ENCODE measurements around the gene CLSTN3.

GRCh38 chr12:7142809-7143465 lies 12.8 kb downstream of the CLSTN3 start:
- TF ChIP-seq, protein P1, sequence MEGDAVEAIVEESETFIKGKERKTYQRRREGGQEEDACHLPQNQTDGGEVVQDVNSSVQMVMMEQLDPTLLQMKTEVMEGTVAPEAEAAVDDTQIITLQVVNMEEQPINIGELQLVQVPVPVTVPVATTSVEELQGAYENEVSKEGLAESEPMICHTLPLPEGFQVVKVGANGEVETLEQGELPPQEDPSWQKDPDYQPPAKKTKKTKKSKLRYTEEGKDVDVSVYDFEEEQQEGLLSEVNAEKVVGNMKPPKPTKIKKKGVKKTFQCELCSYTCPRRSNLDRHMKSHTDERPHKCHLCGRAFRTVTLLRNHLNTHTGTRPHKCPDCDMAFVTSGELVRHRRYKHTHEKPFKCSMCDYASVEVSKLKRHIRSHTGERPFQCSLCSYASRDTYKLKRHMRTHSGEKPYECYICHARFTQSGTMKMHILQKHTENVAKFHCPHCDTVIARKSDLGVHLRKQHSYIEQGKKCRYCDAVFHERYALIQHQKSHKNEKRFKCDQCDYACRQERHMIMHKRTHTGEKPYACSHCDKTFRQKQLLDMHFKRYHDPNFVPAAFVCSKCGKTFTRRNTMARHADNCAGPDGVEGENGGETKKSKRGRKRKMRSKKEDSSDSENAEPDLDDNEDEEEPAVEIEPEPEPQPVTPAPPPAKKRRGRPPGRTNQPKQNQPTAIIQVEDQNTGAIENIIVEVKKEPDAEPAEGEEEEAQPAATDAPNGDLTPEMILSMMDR (IDR thresholded peaks at IDR 0.05), result no peak
- TF ChIP-seq POLR2AphosphoS5 (IDR thresholded peaks at IDR 0.05; ENCODE audit: insufficient read depth in 1 of 2, low read depth in 1 of 2), result no peak
- no peak for TF ChIP-seq POLR2A (IDR thresholded peaks at IDR 0.05)
